Measurements from ENCODE around the gene CD7.

Gene CD7

DNA sequence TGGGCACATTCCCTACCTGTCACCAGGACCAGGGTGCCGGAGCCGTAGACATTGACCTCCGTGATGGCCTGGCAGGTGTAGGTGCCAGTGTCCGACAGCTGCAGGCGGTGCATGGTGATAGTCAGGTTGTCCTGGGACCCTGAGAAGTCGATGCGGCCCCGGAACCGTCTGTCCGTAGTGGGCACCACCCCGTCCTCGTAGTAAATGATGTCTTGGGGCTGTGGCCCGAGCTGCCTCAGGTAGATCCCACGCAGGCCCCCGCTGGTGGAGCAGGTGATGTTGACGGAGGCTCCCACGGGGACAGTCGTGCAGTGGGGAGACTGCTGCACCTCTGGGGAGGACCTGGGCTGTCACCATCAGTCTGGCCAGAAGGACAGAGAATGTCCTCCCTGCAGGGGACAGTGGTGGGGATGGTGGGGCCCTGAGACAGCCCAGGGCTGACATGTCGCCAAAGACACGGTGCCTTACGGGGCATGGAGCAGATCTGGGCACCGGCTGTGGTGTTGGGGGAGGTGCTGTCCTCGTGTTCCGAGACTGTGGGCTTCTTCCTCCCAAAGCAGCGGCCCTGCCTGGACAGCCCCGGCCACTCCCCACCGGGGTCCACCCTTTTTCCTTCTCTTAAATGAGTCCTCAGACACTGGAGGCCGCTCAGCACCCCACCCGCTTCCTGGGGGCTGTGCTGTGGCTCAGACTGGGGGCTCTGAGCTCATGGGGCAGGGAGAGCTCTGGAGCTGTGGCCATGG lies 586 bp downstream of the CD7 start:
- Histone ChIP-seq H3K36me3 (no peaks in the 10 kb centered on the region), H3K4me3 (ENCODE audit: low read depth, low read length) (no peak overlapping the region), H3K4me1 (peaks cover 2% of the 10 kb centered on the region; the same call in 1 of the 2 replicates), H3K9me3 (no peaks in the 10 kb centered on the region), H3K27me3 (no peaks in the 10 kb centered on the region)
- DNase-seq, result peak; percentile 13
- TF ChIP-seq, protein P1, sequence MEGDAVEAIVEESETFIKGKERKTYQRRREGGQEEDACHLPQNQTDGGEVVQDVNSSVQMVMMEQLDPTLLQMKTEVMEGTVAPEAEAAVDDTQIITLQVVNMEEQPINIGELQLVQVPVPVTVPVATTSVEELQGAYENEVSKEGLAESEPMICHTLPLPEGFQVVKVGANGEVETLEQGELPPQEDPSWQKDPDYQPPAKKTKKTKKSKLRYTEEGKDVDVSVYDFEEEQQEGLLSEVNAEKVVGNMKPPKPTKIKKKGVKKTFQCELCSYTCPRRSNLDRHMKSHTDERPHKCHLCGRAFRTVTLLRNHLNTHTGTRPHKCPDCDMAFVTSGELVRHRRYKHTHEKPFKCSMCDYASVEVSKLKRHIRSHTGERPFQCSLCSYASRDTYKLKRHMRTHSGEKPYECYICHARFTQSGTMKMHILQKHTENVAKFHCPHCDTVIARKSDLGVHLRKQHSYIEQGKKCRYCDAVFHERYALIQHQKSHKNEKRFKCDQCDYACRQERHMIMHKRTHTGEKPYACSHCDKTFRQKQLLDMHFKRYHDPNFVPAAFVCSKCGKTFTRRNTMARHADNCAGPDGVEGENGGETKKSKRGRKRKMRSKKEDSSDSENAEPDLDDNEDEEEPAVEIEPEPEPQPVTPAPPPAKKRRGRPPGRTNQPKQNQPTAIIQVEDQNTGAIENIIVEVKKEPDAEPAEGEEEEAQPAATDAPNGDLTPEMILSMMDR (IDR thresholded peaks at IDR 0.05; ENCODE audit: low read depth, low read length), result no peak

DNA sequence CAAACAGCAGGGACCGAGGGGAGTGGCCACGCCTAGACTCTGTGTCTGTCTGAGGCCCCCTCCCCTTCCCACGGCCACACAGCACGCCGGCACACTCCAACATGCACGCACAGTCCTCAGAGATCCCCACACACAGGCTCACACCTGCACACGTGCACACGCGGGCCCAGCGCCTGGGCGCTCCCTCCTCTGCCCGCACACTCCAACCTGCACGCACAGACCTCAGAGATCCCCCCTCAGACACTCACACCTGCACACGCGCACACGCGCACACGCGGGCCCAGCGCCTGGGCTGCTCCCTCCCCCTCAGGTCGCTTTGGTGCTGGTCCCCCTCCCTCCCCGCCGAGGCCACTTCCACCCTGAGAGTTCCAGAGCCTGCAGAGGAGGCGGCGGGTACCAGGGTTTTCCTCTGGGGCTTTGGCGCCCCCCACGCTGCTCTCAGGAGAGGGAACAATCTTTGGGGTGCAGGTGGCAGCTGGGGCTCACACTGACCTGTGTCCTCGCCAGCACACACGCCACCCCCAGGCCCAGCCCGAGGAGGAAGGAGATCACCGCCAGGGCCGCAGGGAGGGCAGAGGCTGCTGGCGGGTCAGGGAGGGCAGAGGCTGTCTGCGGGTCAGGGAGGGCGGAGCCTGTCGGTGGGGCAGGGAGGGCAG lies 1.6 kb downstream of the CD7 start:
- Histone ChIP-seq H3K4me1 (peaks cover 2% of the 10 kb centered on the region; the same call in 1 of the 2 replicates), H3K9me3 (no peaks in the 10 kb centered on the region), H3K36me3 (no peaks in the 10 kb centered on the region), H3K4me3 (ENCODE audit: low read depth, low read length) (no peak overlapping the region), H3K27me3 (no peaks in the 10 kb centered on the region)
- TF ChIP-seq, protein P1 (IDR thresholded peaks at IDR 0.05; ENCODE audit: low read depth, low read length), result no peak
- peak; percentile 10 for DNase-seq

DNA sequence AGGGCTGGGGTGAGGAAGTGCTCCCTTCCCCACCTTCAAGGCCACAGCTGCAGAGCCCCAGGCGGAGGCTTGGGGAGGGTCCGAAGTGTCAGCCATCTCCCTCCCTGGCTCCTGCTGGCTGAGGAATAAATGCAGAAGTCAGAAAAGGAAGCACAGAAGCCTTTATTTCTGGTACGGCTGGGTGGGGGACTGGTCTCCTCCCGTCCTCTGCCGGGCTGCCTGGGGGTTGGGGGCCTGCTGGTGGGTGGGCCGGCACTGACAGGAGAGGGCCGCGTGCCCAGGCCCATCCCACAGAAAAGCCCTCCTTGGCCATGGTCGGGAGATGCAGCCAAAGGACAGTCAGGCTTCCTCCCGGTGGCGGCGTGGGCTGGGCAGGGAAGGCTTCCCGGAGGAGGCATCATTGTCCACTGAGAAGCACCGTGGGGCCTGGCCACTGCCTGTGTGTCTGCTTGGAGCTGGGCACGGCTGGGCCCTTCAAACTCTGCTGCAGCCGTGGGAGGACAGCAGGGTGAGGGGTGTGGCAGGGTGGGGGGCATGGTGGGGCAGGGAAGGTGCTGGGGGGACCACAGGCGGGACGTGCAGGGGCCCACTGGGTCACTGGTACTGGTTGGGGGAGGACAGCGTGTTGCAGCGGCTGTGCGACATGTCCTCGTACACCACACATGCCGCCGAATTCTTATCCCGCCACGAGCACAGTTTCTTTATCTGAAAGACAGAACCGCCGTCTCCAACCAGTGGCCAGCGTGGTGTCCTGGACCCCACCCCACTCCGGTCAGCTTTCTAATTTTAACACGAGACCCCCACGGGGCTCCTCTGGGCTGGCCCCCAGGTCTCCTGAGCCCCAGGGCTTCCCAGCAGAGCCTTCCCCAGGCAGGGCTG lies 2.4 kb downstream of the CD7 start:
- DNase-seq, result no peak
- Histone ChIP-seq H3K9me3 (no peaks in the 10 kb centered on the region), H3K27me3 (no peaks in the 10 kb centered on the region), H3K4me1 (no peaks in the 10 kb centered on the region), H3K4me3 (ENCODE audit: low read depth, low read length) (no peak overlapping the region), H3K36me3 (no peaks in the 10 kb centered on the region)
- TF ChIP-seq, protein P1 (IDR thresholded peaks at IDR 0.05; ENCODE audit: low read depth, low read length), result no peak

DNA sequence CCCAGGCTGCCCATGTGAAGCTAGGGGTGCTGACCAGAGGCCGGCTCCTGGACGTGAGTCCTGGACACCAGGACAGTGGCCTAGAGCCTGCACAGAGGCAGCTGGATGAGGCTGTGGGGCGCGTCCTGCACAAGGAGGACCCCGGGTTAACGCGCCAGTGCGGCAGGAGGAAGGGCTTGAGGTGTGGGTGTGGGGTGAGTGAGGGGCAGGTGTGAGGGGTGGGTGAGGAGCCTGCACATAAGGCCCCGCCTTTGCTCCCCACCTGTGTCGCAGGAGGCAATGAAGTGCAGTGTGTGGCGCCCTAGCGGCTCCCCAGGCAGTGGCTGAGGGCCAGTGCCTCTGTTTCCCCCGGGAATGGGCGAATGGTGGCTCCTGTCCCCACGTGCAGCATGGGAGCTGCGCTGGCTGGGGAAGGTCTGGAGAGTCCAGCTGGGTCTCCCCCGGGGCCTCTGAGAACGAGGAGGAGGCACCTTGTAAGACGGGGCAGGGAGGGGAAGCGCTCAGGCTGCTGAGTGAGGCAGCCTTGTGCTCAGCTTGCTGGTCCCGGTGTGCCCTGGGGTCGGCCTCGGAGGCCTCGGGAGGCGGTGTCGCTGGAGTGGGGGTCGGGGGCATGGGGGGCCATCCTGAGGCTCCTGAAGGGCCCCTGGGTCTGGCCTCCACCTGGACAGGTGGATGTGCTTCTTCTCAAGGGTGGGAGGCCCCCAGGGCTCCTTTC lies 3.2 kb downstream of the CD7 start:
- no peak overlapping the region for H3K4me3 ChIP-seq (ENCODE audit: low read depth, low read length)
- no peaks in the 10 kb centered on the region for H3K27me3 ChIP-seq
- no peaks in the 10 kb centered on the region for H3K9me3 ChIP-seq
- TF ChIP-seq, protein P1 (IDR thresholded peaks at IDR 0.05; ENCODE audit: low read depth, low read length), result no peak
- H3K4me1 ChIP-seq, result no peaks in the 10 kb centered on the region
- H3K36me3 ChIP-seq, result no peaks in the 10 kb centered on the region
- DNase-seq, result no peak

DNA sequence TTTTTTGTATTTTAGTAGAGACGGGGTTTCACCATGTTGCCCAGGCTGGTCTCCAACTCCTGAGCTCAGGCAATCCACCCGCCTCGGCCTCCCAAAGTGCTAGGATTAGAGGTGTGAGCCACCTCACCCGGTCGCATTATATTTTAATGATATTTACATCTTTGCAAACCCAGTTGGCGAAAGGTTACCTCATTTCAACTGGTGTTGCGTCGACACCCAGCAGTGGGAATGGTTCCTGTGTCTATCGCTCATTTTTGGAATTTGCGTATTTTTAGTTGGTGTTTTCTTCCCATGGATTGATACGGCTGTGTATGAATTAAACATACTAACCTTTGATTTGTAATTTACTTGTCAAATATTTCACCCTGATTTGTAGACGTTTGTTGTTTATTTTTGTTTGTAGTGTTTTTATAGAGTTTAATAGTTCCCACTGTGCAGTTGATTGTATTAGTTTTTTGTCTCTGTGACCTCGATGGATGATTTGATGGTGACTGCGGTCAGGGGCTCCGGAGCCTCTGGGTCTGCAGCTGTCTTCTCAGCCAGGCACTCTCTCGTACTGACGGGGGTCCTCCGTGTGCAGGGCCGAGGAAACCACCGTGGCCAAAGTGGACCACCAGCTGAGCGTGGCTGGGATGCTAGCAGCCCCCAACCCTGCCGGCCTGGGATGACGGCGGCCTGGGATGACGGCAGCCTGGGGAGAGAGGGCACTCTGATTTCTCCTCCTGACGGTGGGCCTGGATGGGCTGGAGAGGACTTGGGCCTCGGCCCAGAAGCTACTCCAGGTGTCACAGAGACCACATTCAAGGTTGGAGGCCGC lies 4.0 kb downstream of the CD7 start:
- DNase-seq, result no peak
- no peaks in the 10 kb centered on the region for H3K9me3 ChIP-seq
- no peaks in the 10 kb centered on the region for H3K36me3 ChIP-seq
- peaks cover 2% of the 10 kb centered on the region; the same call in 1 of the 2 replicates for H3K4me1 ChIP-seq
- TF ChIP-seq, protein P1 (IDR thresholded peaks at IDR 0.05; ENCODE audit: low read depth, low read length), result no peak
- H3K27me3 ChIP-seq, result peaks cover 3% of the 10 kb centered on the region; the same call in 1 of the 2 replicates
- no peak overlapping the region for H3K4me3 ChIP-seq (ENCODE audit: low read depth, low read length)
